Endometrial microvascular endothelial cells (primary cell): ENCODE data around the gene PTPRS. TPM values are rescaled to one million over a fixed set of nuclear protein-coding genes. Genes with fewer than 3 reads are reported as not detected.

Experiments used
- in situ Hi-C: cut with HindIII; loops from 2 replicates; pipeline ENCODE4 v1.10.0; 2017; ENCODE audit warnings: low sequenced_read_pairs, low pct_unique_long_range_greater_than_20kb; ENCODE audit errors: inconsistent ontology term
- total RNA-seq: library from RNA; depleted of rRNA; stranded (reverse); fragments of >200 nt; gene quantifications from one replicate; pipeline ENCODE4 v1.2.3, GENCODE V29; 2015; ENCODE audit errors: inconsistent ontology term

Gene PTPRS
- total RNA-seq, 1 donor from 2014 or later: 5.3 TPM

DNA sequence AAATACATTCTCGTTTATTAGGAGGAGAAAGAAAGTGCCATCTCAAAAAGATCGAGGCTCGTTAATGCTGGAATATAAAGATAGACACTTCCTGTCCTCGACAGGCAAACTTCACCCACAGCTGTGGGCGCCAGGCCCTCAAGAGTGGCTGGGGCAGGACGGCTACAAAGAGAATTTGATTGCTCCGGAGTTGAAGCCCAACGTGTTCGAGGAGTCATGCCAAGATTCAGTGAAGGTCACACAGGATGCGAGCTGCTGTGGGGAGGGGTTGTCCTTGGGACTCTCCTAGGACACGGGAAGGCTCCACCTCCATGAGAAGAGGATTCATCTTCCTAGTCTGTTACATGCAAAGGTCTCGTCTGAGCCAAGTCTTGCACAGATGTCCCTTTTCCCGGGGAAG is 16.3 kb upstream of the PTPRS start:
- in situ Hi-C loops: no loop called here

DNA sequence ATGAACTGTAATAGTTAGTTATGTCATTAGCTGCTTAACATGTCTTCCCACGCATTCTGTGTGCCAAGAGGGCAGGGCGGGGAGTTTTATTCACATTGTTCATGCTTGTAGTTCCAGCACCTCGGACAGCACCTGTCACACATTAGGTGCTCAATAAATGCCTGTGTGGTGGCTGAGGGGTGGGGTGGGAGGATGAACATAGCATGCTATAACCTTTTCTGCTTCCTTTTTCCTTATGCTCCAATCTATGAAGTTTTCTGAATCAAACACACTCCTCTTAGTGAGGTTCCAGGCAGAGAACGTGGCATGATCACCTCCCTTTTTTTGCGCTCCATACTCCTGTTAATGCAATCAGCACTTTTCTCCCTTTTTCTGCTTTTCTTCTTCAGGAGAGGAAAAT is 15.8 kb upstream of the PTPRS start:
- in situ Hi-C loops: no loop called here

DNA sequence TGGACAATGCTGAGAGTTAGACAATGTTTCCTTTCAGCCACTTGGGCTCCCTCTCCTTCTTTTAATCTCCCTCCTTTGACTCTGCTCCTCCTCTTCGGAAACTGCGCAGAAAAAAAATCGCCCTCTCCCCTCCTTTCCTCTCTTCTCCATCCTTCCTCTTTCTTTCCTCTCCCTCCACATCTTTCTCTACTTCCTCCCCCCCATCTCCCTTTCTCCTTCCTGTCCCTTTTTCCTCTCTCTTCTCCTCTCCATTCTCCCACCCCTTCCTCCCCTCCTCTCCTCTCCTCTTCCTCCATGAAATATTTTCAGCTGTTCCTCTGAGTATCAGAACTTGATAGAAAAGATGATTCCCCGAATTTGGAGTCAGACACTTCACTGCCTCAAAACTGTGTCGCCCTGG is 15.1 kb upstream of the PTPRS start:
- in situ Hi-C loops: no loop called here

DNA sequence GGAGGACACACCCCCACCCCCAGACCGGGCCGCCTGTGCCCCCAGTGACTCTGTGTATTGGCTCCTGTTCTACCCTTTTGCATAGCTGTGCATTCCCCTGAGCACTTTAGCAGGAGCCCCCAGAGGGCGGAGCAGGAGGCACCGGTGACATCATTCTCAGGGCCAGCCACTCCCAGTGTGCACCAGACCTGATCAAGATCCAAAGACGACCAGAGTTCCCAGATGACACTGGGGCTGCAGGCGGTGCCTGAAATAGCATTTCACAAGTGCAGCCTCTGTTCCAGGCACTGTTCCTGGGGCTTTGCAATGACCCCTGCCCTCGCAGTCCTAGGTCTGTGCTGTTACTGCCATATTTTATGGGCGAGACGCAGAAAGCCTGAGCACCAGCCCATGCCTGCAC is 14.5 kb upstream of the PTPRS start:
- in situ Hi-C loops: no loop called here

DNA sequence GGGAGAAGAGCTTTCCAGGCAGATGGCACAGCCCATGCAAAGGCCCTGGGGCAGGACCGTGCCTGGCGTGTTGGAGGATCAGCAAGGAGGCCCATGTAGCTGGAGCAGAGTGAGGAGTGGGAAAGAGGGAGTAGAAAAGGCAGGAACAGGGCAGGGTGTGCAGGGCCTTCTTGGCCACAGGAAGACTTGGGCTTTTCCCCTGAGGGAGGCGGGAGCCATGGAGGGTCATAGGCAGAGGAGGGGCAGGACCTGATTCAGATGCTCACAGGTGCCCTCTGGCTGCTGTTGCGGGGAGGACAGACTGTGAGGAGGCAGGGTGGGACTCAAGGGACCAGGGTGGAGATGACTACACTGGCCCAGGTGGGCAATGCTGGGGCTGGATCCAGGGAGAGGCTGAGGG is 13.8 kb upstream of the PTPRS start:
- in situ Hi-C loops: no loop called here

DNA sequence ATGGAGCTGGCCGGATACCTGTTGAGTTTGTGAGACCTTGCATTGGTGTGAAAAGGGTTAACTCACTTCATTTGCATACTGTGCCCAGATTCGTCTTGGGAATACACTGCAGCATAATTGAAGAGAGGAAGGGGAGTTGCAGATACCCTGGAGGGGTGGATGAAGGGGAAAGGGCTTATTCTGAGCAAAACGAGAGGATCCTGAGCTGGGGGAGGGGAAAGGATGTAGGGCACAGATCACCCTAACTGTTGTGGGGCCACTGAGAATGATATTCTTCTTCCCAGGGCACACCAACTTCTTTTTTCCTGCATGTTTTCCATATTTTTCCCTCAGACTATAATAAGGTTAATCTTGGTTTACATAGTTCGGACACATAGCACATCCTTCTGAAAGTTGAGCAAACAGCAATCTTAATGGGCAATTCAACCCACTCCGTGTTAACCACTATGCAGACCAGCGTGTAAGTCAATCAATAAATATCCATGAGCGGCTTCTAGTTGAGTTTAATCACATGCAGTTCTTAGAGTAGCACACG is 11.7 kb upstream of the PTPRS start:
- in situ Hi-C loops: no loop called here

DNA sequence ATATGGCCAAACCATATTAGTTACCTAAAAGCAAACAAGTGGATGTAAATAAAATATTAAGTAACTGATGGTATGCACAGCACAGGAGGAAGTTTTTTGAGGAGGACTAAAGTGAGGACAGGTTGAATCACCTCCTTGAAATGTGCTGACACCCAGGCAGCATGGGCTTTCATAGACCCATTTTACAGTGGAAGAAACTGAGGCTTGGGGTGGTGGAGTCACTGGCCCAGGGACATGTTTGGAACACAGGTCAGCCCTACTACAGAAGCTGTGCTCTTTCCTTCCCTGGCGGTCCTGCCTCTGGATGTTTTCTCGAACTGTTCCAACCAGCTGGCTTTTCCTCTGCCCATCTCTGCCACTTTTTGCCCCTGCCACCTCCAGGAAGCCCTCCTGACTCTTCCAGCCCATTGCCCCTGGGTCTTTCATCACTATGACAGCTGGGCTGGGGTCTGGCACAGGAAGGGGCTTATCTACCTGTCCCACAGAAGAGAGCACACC is 11.2 kb upstream of the PTPRS start:
- in situ Hi-C loops: no loop called here

DNA sequence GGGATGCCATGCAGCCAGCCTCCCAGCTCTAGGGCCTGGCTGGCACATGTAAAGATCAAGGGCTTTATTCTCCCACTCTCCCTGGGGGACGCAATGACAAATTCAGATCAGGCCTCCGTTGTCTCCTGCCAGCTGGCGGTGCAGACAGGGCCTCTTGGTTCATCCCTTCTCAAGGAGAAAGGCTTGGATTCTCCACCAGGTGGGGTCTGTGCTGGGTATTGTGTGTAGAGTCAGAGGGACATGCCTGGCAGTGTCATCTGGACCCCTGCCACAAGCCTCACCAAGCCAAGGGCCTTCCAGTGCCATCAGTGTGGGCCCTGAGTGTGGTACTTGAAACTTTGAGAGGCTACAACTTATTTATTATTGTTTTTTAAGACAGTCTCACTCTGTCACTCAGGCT is 8.4 kb upstream of the PTPRS start:
- in situ Hi-C loops: no loop called here

DNA sequence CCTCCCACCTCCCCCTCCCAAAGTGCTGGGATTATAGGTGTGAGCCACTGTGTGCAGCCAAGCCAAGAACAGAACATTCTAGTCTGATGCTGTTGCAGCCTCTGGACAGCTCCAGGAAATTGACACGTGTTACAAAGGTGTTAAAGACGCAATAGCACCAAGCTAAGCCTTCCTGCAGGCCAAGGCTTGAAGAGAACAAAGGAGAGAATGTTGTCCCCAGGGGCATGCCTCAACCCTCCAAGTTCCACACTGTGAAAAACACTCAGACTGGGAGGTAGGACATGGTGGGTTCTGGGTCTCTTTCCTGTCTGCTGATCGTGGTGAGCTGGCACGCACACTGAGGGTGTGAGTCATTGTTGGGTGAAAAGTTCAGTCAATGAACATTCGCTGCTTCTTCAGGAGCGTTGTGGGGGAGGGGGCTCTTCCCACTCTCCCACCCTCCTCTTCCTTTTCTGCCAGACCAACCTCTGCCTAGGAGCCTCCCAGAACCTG is 5.3 kb upstream of the PTPRS start:
- in situ Hi-C loops: no loop called here

DNA sequence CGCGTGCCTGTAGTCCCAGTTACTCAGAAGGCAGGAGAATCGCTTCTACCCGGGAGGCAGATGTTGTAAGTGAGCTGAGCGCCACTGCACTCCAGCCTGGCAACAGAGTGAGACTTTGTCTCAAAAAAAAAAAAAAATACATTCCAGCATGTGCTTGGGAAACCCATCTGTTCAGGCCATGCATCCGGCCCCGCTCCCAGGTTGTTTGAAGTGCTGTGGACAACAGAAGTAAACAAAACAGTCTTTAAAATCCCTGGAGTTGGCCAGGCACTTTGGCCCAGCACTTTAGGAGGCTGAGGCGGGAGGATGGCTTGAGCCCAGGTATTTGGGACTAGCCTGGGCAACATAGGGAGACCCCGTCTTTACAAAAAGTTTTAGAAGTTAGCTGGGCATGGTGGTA is 3.2 kb upstream of the PTPRS start:
- in situ Hi-C loops: no loop called here

DNA sequence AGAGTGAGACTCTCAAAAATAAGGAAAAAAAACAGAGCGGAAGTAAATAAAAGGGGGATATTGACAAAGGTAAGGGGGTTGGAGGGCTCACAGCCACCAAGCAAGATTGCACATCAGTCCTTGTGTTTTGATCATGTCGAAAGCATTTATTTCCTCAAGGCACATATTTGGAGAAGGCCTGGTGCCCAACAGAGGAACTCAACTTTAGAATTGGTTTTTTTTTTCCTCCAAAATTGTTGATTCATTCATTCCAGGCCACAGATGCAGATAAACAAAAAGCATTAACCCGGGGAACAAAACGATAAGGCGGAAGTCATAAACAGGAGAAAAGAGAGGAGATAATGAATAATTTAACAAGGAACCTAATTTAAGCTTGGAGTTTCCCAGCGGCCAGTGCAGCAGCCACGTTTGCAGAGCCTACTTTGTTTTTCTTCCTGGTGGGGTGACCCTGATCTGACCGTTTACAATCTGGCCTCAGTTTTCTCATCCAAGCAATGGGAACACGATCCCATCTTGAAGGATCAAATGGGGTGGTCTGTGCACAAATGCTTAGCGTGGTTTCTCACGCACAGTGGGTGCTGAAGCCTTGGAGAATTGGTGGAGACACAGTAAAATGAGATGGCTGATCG is 2.1 kb upstream of the PTPRS start:
- in situ Hi-C loops: no loop called here

DNA sequence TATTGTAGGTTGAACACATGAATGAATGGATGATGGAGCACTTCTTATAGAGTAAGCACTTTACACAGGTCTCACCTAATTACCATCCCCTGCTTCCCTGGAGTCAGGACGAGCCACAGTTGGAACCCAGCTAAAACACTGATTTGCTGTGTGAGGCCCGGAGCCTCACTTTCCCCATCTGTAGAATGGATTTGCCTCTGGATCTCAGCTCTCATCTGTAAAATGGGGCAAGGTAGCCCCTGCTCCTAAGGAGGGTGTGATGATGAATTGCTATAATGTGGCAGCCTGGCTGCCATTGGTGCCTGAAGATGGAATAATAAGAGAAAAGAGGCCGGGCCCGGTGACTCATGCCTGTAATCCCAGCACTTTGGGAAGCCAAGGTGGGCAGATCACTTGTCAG is 1.4 kb upstream of the PTPRS start:
- in situ Hi-C loops: no loop called here

DNA sequence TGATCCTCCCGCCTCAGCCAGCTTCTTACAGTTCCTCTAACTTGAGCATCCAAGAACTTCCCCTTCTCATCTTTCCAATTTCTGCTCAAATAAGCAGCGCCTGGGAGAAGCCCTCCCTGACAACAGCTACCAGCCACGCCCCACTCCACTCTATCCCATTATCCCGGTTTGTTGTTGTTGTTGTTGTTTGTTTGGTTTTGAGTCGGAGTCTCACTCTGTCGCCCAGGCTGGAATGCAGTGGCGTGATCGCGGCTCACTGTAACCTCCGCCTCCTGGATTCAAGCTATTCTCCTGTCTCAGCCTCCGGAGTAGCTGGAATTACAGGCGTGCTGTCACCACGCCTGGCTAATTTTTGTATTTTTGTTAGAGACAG is 822 bp upstream of the PTPRS start:
- in situ Hi-C loops: no loop called here

DNA sequence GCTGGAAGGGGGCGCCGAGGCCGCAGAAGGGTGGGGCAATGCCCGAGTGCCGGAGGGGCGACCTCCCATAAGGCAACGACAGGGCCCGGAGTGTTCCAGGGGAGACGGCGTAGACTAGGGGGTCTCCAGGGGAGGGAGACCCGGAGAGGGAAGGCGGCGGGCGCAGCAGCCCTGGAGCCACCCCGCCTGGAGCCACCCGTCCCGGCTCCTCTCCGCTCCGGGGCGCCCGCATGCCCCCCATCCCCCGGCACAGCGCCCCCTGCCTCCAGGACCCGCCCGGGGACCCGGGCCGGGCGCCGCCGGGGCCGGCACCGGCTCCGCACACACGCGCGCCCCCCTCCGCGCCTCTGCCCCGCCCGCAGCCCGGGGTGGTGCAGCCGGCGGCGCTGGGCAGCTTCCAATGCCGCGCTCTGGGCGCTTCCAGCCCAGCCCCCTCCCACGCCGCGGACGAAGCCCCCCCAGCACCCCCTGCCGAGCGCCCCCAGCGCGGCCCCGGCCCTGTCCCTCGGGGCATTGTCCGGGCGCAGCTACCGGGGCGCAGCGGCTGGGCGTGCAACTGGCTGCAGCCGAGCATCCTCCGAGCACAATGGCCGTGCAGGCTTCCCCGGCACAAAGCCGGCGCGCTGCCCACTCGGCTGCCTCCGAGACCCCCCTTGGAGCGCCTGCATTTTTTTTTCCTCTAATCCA is 519 bp downstream of the PTPRS start:
- in situ Hi-C loops: no loop called here

DNA sequence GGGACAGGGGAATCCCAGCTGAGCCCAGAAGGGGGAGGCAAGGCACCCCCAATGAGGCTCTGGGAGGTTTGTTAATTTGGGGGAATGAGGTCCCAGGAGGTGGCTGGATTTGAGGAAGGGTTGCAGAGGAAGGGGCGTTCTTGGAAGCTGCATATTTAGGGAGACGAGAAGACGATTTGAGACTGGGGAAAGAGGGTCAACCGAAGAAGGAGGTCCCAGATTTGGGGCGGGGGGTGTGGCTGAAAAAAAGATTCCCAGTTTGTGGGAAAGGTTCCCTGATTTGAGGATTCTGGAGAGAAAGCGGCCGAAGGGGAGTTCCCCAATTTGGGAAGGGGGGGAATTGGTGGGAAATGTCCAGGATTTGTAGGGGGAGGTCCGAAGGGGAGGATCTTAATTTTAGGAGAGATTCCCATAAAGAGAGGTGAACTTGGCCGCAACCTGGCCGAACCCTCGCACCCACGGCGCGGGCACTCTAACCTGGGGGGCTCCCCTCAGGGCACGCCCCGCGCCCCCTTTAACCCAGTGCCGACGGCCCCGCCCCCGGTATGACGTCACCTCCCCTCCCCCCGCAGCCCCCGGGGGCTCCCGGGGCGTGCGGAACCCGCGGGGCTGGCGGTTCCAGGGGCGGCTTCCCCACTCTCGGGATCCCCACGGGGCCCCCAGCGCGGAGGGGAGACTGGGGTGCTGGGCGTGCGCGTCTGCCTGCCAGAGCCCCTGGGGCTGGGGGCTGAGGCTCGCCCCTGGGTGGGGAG is 1.2 kb downstream of the PTPRS start:
- in situ Hi-C loops: no loop called here

DNA sequence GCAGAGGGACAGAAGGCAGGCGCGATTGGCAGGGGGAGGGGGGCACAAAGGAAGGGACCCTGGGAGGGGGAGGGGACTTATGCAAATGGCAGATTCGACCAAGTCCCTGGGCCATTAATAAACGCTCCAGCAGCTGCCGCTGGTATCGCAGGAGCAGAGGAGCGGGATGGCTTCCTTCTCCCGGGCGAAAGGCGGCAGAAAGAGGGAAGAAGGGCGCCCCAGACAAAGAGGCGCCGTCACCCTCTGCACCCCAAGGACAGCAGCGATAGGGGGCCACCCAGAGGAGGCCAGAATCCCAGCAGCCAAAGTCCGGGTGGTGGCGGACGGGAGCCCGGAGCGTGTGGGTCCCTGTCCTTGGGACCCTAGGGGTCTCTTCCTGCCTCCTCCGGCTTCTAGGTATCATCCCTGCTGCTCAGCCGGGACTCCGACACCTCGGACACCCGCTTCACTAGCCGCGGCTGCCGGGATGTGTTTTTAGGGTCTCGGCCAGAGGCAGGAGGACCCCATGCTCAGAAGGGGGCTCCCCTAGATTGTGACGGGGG is 1.9 kb downstream of the PTPRS start:
- in situ Hi-C loops: no loop called here

DNA sequence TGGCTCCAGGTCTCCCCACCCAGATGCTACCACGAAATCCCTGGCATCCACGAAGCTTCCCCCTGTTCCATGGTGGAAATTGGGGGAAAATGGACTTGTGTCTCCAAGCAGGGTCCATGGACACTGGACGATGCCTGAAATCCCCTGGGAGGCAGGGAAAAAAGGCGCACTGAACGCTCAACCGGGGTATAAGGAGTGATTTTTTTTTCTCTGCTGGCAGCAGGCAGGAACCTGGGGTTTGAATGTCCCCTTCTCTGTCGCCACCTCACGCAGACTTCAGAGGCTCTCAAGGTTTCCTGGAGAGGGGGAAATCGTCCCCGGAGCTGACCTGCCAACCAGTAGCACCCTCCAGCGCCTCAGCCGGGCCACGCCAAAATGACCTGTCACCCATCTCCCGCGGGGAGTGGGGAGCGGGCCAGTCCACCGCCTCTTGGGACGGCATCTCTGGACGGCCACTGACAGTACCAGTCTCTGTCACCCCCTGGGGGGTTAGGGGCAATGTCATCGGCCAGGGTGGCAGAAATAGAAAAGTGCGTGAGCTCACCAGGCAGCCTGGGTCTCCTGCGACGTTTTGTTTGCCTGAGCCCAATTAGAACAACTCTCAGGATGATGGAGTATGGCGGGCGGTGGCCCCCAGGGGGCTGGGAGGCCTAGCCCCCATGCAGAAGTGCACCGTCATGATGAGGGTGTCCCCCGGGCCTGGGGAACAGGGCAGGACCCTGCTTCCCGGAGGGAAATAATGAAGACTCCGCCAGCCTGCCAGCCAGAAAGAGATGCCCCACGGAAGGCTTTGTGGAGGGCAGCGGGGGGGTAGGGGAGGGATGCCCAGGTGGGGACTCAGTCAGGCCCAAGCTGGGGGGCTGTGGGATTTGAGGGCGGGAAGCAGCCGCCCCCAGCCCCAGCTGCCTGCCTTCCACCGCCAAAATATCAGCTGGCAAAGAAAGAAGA is 2.6 kb downstream of the PTPRS start:
- in situ Hi-C loops: no loop called here

DNA sequence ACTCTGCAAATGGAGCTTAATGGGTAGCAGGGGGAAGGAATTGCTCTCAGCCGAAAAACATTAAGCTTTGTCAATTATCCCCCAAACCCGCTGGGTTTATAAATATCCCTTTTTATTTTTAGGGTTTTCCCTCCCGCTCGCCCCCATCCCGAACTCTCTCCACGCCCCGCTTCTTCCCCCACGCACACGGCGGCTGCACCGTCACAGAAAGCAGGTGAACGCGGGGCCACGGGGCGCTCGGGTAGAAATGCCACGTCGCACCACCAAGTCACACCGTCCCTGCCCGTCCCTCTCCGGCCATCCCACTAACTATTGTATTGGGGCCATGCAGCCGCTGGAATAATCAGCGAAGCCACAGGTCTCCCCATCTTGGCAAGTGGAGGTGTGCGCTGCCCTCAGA is 3.5 kb downstream of the PTPRS start:
- in situ Hi-C loops: no loop called here
